HuH-7 (cell line): ENCODE measurements around the gene NLRP12.
"Not testable (repeated sequence)": the region's sequence is repeated elsewhere in the genome, so short reads cannot be mapped to it uniquely, and the experiment has no call there.

Source experiments
- DNase-seq: peaks from one replicate; pipeline ENCODE4 v3.0.0; 2011; ENCODE audit warnings: low spot score

The NLRP12 gene, protein sequence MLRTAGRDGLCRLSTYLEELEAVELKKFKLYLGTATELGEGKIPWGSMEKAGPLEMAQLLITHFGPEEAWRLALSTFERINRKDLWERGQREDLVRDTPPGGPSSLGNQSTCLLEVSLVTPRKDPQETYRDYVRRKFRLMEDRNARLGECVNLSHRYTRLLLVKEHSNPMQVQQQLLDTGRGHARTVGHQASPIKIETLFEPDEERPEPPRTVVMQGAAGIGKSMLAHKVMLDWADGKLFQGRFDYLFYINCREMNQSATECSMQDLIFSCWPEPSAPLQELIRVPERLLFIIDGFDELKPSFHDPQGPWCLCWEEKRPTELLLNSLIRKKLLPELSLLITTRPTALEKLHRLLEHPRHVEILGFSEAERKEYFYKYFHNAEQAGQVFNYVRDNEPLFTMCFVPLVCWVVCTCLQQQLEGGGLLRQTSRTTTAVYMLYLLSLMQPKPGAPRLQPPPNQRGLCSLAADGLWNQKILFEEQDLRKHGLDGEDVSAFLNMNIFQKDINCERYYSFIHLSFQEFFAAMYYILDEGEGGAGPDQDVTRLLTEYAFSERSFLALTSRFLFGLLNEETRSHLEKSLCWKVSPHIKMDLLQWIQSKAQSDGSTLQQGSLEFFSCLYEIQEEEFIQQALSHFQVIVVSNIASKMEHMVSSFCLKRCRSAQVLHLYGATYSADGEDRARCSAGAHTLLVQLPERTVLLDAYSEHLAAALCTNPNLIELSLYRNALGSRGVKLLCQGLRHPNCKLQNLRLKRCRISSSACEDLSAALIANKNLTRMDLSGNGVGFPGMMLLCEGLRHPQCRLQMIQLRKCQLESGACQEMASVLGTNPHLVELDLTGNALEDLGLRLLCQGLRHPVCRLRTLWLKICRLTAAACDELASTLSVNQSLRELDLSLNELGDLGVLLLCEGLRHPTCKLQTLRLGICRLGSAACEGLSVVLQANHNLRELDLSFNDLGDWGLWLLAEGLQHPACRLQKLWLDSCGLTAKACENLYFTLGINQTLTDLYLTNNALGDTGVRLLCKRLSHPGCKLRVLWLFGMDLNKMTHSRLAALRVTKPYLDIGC

DNA sequence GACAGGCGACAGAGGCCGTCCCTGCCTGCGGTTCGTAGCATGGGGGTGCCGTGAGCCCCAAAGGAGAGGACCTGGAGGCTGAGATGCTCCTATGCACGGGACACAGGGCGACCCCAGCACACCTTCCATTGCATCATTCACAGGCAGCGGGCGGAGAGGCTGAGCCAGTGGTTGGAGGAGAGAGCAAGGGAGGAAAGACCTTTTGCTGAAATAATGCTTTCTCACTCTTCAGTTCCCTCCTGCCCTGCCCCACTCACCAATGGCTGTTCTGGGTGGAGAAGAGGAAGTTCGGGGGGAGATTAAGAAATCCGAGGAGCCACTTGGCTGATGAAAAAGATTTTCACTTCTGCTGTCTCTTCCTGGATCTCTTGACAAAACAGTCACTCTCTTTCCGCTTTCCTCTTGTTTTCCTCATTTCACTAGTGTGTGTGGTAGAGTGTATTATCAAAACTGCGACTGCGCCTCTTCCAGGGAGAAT is at the start of gene NLRP12:
TSS of gene NLRP12 (minus strand) at position 181 of the 478 bp plus-strand sequence. CDS start at position 41, 140 bp downstream.
- DNase-seq = no peak

DNA sequence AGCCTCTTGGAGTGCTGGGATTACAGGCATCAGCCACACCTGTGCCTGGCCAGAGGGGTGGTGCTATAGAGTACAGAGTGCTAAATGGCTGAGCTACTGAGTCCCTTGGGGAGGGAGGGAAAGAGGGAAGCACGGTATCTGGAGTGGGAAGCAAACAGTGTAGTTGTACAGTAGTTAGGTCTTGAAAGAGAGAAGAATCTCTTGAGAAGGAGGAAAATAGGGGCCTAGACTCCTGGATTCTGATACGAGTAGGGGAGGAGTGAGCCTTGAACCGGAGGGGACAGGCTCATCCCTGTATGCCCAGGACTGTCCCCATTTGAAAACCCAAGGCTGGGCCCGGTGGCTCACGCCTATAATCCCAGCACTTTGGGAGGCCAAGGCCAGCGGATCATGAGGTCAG is 48.6 kb upstream of the NLRP12 start:
- peak; percentile 15 for DNase-seq

DNA sequence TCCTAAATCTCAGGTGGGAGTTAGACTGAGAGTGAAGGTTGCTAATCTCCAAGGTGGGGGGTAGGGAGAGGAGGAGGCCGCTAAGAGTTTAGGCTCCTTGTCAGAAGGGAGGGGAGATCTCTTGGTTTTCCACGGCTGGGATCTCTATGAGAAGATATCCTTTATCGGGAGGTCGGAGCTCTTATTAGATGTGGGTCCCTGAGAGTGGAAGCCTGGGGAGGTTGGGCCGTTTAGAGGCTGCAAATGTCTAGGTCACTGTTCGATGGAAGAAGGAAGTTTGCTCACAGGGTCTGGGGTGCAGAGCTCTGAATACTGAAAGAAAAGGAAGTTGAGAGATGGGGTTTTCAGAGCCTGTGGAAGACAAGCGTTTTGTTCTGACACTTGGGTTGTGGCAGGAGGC is 47.3 kb upstream of the NLRP12 start:
- peak; percentile 2 for DNase-seq

DNA sequence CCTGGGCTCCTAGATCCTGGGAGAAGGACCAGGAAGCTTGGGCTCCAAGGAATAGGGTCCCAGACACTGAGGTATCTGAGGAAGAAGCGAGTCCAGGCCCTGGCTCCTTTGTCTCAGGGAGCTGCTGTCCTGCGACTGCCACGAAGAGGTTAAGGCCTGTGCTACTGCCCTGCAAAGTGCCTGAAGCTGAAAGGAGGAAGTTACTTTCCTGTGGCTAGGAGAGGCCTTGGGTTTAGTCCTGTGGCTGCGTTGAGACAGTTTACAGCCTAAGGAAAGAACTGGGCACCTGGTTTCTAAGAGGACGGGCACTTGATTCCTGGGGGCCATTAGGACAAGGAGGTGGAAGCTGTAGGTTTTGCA is 46.4 kb upstream of the NLRP12 start:
- DNase-seq = peak; percentile 5

DNA sequence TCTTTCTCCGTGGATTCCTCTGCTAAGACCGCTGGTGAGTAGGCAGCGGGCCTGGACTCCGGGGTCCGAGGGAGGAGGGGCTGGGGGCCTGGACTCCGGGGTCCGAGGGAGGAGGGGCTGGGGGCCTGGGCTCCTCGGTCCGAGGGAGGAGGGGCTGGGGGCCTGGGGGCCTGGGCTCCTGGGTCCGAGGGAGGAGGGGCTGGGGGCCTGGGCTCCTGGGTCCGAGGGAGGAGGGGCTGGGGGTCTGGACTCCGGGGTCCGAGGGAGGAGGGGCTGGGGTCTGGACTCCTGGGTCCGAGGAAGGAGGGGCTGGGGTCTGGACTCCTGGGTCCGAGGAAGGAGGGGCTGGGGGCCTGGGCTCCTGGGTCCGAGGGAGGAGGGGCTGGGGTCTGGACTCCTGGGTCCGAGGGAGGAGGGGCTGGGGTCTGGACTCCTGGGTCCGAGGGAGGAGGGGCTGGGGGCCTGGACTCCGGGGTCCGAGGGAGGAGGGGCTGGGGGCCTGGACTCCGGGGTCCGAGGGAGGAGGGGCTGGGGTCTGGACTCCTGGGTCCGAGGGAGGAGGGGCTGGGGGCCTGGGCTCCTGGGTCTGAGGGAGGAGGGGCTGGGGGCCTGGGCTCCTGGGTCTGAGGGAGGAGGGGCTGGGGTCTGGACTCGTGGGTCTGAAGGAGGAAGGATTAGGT is 45.8 kb upstream of the NLRP12 start:
- DNase-seq = not testable (repeated sequence)

DNA sequence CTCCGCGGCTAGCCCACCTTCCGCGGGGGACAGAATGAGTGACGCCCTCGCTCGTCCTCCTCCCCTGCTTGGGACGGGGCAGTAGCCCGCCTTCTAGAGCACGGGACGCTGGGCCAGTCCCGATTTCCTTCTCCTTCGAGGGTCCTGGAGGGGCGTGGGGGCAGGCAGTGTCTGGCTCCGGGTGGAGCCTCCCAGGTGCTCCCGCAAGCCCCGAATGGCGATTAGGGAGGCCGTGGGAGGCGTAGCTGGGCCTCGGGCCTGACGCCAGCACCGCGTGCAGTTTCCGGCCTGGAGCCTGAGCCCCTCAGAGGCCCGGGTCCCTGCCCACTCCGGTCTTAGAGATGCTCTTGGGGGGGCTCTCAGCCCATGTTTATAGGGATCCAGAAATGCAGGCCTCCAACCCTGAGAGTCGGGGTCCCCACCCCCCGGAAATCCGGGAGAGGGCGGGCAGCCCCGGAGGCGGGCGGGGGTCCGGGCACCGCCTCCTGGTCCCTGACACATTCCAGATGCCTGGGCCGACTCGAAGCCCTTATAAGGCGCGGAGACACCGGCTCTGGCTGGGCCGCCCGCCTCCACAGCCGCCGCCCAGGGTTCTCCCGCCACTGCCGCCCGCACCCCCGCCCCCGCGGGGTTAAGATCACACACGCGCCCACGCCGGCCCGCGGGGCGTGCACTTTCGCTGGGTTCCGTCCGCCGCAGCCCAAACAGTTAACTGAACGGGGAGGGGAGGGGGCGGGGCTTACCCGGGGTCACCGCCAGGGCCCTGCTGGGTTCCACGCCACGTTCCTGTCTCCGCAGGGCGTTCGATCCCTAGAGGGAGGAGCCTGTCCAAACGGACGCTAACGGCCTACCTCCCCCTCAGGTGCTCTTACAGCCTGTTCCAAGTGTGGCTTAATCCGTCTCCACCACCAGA is 45.0 kb upstream of the NLRP12 start:
- DNase-seq = peak; percentile 95

DNA sequence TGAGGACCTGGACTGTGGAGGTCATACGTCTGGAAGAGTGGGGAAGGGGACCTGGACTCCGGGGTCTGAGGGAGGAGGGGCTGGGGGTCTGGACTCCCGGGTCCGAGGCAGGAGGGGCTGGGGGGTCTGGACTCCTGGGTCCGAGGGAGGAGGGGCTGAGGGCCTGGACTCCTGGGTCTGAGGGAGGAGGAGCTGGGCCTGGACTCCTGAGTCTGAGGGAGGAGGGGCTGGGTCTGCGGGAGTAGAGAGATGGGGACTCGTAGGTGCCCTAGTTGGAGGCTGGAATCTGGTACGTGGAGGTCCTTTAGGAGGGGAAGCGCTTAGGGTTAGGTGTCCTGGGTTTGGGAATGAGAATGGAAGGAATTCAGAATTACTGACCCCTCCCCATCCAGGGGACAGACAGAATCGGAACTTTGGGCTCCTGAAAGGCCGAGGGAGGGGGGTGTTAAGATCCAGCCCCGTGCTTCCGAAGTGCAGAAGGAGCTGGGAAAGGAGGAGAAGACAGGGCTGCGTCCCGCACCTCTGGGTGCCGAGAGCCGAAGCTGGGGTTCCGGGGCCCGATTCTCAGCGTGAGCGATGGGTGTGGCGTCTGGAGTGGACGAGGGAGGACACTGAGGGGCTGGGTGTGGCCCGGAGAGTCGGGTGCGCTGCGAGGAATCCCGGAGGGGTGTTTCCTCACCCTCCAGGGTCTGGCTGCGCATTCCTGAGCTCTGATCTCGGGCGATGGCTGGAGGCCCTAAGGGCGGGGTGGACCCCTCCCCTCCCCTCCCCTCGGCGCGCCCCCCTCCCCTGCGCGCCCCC is 44.2 kb upstream of the NLRP12 start:
- DNase-seq = peak; percentile 58

DNA sequence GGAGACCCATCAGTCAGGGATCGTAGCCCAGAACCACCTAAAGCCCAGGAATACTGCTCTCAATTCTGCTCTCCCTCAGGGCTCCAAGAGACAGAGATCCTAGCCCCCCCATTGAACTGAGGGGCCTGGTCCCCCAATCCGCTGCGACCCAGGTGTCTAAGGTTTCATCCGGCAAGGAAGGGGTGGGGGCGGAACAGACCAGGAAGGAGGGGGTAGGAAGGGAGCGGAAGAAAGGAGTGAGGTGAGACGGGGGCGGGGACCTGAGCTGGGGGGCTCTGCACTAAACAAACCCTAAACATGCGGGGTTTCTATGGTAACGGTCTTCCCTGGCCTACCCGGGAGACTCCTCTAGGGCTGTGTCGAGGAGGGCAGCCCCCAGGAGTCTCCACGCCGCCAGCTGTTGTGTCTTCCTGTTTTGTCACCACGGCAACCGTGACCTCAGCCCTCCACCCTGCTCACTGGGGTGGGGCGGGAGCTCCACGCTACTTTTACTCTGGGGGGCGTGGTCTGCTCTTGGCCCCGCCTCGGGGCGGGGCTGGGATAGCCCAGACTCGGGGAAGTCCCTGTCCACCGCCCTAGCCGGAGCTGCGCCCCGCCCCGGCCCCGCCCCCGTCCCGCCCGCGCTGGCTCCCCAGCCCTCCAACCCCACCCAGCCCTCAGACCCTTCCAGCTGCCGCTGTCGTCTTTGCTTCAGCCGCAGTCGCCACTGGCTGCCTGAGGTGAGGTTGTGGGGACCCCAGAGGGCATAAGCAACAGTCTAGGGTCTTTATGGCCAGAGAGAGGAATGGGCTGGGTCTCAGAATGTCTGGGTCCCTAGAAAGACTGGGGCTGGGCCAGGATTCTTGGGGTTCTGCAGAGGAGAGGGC is 43.3 kb upstream of the NLRP12 start, which contains the start of gene MYADM:
TSS of gene MYADM (plus strand) at position 659 of the 866 bp plus-strand sequence. CDS start 5,647 bp downstream, outside the sequence.
- DNase-seq = peak; percentile 95

DNA sequence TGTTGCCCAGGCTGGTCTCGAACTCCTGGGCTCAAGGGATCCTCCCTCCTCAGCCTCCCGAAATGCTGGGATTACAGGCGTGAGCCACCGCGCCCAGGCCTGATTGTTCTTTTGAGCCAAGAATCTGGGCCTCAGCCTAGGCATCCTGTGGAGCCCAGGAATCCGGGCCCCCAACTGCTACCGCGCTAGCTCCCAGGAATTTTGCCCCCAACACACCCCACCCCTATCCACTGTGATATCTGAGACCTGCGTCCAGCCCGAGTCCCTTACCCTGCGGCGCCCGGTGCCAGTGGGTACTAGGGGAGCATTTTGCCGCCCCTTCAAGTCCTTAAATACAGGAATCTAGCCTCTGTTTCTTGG is 42.7 kb upstream of the NLRP12 start:
- DNase-seq = no peak

DNA sequence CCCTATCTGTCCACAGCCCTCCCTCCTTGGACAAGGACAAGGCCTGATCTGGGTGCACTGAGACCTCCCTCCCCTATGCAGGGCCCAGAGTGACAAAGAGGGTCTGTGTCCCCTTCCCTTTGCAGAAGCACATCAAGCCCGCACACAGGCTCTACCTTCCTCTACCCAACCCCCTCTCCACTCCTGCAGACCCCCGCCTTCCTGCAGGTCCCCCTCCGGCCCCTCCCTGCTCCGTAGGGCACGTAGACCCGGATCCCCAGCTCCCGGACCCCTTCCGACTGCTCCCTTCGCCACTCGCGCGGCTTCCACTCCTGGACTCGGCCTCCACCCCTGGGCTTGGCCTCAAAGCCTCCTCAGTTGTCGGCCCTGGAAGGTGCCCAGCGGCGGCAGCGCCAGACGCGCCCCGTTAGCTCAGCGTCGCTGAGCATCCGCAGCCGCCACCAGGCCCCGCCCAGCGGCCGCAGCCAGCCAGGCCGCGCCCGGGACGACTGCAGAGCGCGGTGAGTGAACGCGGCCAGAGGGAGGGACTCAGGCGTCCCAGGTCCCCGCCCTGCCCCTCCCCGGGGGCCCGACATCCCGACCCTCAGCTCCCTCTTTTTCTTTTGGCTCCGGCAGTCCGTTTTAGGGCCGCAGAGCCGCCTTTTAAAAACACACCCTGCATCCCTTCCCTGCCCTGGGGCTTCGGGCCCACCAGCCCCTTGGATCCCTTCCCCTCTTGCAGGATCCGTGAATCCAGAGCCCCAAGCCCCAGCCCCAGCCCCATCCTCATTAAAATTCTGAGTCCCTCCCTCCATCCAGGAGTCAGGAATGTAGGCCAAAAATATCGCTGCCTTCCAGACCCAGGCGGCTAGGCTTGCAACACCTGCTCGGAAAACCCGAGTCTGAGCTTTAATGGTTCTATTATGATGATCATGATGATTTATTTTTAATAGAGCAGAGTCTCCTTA is 42.1 kb upstream of the NLRP12 start:
- DNase-seq = peak; percentile 61

DNA sequence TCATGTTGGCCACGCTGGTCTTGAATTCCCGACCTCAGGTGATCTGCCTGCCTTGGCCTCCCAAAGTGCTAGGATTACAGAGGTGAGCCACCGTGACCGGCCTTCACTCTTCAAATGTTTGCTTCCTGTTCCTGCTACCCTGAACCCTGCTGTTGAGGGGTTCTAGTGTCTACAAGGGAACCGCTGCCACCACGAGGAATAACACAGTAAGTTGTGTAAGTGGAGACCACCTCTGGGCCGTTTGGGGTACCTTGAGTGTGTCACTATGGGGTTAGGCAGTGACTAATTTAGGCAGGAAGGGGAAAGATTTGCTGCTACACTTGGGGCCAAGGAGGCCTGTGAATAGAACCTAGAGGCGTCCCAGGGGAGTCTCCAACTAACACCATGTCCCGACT is 41.4 kb upstream of the NLRP12 start:
- DNase-seq = no peak

DNA sequence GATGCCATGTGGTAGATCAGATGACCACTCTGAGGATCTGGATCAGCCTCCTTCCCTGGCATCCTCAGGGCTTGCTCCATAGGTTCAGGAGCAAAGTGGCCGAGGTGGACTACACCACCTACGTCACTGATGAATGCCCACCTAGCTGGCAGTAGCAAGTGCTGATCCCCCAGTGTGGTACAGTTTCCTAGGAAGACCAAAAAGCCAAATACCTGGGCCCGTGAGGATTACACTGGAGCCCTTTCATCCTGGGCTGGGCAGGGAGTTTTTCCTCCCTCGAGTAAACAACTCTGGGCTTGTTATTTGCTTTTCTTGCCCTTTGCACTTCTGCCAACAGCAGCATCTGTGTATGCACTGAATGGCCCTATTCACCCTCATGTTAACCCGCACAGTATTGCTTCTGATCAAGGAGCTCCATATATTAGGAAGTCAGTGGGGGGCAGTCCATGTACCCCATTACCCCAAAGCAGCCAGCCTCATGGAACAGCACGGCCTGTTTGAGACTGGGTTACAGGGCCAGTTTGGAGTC is 40.3 kb upstream of the NLRP12 start:
- peak; percentile 84 for DNase-seq

DNA sequence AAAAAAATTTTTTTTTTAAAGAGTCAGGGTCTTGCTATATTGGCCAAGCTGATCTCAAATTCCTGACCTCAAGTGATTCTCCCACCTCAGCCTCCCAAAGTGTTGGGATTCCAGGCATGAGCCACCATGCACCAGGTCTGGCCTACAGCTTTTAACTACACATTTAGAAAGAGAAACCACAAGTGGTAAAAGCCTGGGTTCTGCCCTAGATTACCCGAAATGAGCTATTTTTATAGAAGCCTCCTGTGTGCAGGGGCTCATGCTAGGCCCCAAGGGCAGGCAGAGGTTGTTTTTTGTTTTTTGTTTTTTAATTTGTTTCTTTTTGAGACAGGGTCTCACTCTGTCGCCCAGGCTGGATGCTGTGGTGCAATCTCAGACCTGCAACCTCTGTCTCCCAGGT is 29.6 kb upstream of the NLRP12 start:
- no peak for DNase-seq

DNA sequence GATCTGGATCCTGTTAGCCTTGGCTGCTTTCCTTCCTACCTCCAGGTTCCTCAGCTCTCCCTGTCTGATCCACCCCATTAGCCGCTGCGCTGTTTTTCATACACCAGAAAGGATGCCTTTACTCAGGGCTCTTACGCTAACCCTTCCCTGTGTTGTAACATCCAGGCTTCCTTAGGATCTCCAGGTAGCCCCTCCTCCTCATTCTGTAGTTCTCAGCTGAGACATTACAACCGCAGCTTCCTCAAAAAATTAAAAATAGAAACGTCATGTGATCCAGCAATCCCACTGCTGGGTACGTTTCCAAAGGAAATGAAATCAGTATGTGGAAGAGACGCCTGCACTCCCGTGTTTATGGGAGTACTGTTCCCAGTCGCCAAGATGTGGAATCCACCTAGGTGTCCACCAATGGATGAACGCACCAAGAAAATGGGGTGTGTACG is 25.1 kb upstream of the NLRP12 start:
- DNase-seq = no peak

DNA sequence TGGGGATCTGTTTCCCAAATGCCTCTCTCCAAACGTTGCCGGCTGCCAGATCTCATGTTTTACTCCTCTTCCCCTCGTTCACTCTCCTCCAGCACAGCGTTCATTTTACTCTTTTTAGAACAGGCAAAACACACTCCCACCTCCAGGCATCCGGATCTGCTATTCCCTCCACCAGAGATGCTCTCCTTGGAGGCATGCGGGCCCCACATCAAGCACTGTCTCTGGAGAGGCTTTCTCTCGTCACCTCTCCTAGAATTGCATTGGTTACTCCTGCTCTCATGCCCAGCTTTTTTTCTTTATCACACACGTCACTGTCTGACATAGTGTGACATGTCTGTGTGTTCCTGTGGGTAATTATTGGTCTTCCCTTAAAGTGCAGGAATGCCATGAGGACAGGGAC is 23.4 kb upstream of the NLRP12 start:
- DNase-seq = no peak

DNA sequence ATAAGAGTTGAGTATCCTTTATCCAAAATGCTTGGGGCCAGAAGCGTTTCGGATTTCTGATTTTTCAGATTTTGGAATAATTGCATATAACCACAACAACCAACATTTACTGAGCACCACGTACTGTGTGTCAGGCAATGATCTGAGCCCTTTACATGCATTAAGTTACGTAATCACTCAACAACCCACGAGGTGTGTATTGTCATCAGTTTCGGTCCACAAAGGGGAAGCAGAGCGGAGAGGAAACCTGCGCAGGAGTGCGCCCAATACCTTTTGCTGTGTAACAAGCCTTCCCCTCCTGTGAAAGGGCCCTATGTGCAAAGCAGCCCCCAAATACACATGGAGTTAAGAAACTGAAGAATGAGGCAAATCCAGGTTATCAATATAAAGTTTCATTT is 20.7 kb upstream of the NLRP12 start:
- no peak for DNase-seq

DNA sequence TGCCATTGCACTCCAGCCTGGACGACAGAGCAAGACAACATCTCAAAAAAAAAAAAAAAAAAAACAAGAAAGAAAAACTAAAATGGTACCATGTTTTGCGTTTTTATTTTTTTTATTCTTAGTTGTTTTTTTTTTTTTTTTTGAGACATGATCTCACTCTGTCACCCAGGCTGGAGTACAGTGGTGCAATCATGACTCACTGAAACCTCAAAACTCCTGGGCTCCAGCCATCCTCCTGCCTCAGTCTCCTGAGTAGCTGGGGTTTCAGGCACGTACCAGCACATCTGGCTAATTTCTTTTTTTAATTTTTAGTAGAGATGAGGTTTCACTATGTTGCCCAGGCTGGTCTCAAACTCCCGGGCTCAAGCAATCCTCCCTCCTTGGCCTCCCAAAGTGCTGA is 16.8 kb upstream of the NLRP12 start:
- not testable (repeated sequence) for DNase-seq

DNA sequence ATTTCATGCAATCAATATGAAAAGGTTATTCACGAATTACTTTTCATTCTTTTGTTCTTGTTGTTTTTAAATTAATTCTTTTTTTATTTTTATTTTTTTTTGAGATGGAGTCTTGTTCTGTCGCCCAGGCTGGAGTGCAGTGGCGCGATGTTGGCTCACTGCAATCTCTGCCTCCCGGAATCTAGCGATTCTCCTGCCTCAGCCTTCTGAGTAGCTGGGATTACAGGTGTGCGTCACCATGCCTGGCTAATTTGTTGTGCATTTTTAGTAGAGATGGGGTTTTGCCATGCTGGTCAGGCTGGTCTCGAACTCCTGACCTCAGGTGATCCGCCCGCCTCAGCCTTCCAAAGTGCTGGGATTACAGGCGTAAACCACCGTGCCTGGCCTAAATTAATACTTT is 16.1 kb upstream of the NLRP12 start:
- DNase-seq = not testable (repeated sequence)
